Esophagus squamous epithelium (tissue), 4 donors: ENCODE results near the gene LEF1.

ENCODE experiments used
- POLR2A ChIP-seq, 4 donors: fragments of 450-650 bp; IDR thresholded peaks; one replicate each; pipeline ENCODE4 v1.6.1; 2017; ENCODE audit warnings: antibody characterized with exemption in 4 of 4, mild to moderate bottlenecking in 4 of 4, moderate library complexity in 3 of 4
- TF ChIP-seq, protein P1 (sequence below), 6 experiments: fragments of 450-650 bp in 4 of 6; fragments of 200-600 bp in 2 of 6; sonication (generic) in 2 of 6; IDR thresholded peaks; one replicate each; pipeline ENCODE4 v1.5.1; 2016 to 2019; ENCODE audit warnings: antibody characterized with exemption in 6 of 6, mild to moderate bottlenecking in 4 of 6, moderate library complexity in 4 of 6

DNA sequence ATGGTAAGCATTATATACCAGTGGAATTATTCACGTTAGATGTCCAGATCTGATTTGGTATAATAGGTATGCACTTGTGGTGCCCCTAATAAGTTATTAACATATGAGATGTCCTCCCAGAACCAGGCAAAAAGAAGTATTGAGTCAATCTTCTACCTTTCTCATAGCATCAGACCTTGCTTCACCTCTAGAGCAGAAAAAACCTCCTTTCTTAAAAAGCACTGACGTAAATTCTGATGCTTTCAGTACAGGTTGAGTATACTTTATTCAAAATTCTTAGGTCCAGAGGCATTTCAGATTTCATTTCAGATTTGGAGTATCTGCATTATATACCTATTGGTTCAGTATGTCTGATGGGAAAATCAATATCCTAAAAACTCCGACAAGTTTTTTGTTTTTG lies 22.4 kb downstream of the LEF1 start:
- TF ChIP-seq, protein P1, sequence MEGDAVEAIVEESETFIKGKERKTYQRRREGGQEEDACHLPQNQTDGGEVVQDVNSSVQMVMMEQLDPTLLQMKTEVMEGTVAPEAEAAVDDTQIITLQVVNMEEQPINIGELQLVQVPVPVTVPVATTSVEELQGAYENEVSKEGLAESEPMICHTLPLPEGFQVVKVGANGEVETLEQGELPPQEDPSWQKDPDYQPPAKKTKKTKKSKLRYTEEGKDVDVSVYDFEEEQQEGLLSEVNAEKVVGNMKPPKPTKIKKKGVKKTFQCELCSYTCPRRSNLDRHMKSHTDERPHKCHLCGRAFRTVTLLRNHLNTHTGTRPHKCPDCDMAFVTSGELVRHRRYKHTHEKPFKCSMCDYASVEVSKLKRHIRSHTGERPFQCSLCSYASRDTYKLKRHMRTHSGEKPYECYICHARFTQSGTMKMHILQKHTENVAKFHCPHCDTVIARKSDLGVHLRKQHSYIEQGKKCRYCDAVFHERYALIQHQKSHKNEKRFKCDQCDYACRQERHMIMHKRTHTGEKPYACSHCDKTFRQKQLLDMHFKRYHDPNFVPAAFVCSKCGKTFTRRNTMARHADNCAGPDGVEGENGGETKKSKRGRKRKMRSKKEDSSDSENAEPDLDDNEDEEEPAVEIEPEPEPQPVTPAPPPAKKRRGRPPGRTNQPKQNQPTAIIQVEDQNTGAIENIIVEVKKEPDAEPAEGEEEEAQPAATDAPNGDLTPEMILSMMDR (IDR thresholded peaks at IDR 0.05): no peak
- no peak for TF ChIP-seq POLR2A (IDR thresholded peaks at IDR 0.05)
